ENCODE data around the gene THSD7B. TPM values are rescaled to one million over a fixed set of nuclear protein-coding genes. Genes with fewer than 3 reads are reported as not detected.

Gene THSD7B
- total and polyA plus RNA-seq, 9 of the 15 experiments (the other 6 are each of a cell fraction or from before 2014, with no cell fraction given), result not detected

GRCh38 chr2:137367361-137367760 lies 602.0 kb downstream of the THSD7B start:
- ATAC-seq (no peak), DNase-seq (ENCODE audit: extremely low read depth in 1 of 4, low spot score in 3 of 4) (no peak), FAIRE-seq (no peak)
- in situ Hi-C loops (cut with MboI), result no loop called here
- no peak overlapping the region for H3K4me2 ChIP-seq (ENCODE audit: insufficient read depth, low read length)
- H4K20me1 ChIP-seq (replicated peaks; ENCODE audit: control insufficient read depth, insufficient read depth, low read length), result no peaks in the 10 kb centered on the region
- H3K9me3 ChIP-seq (replicated peaks; ENCODE audit: control insufficient read depth, insufficient read depth, low read depth, low read length), result no peaks in the 10 kb centered on the region
- no peaks in the 10 kb centered on the region for H3K36me3 ChIP-seq (ENCODE audit: control insufficient read depth, insufficient read depth, low read length)
- no peak overlapping the region for H3K9ac ChIP-seq (ENCODE audit: insufficient read depth in 1 of 2, low read depth in 2 of 2, low read length in 2 of 2)
- WGBS (ENCODE audit: insufficient coverage, low coverage, missing lambda C conversion rate), result 4% methylated on average over 1 of the region's 1 CpG
- no peaks in the 10 kb centered on the region for H3K4me1 ChIP-seq (replicated peaks in 1 of 2; ENCODE audit: control insufficient read depth in 2 of 2, insufficient read depth in 2 of 2, low read length in 2 of 2)
- no peak for TF ChIP-seq NFYB (IDR thresholded peaks at IDR 0.05; ENCODE audit: extremely low read depth, insufficient read length)
- no peak for TF ChIP-seq SMARCB1 (IDR thresholded peaks at IDR 0.05; ENCODE audit: insufficient read length, low read depth)
- TF ChIP-seq MLLT1 (IDR thresholded peaks at IDR 0.05), result no peak
- TF ChIP-seq FIP1L1 (IDR thresholded peaks at IDR 0.05; ENCODE audit: low read depth, low read length, poor library complexity, severe bottlenecking), result no peak
- TF ChIP-seq ZNF79 (CRISPR knock-in tag; IDR thresholded peaks at IDR 0.05; ENCODE audit: low read depth), result no peak
- no peak for TF ChIP-seq ZKSCAN3 (CRISPR knock-in tag; IDR thresholded peaks at IDR 0.05)
- no peak for TF ChIP-seq RHOXF2B (CRISPR knock-in tag; conservative IDR thresholded peaks at IDR 0.05)
- no peak for TF ChIP-seq RBM14 (IDR thresholded peaks at IDR 0.05; ENCODE audit: borderline replicate concordance, insufficient read depth, low read depth, low read length)
- TF ChIP-seq C11orf30 (IDR thresholded peaks at IDR 0.05; ENCODE audit: low read depth), result no peak
- H3K9me1 ChIP-seq (ENCODE audit: control insufficient read depth, insufficient read depth, low read length), result no peaks in the 10 kb centered on the region
- CTCF ChIA-PET (ENCODE audit: low intra/inter-chr PET ratio), result no interaction called here
- intact Hi-C loops (cut with micrococcal nuclease), result no loop called here
- no TSS peak for BruUV-seq (replicated peaks)
- H3K4me3 ChIP-seq, result no peak overlapping the region
- no peaks in the 10 kb centered on the region for H3K79me2 ChIP-seq (ENCODE audit: control insufficient read depth, insufficient read depth, low read length)
- H2AFZ ChIP-seq (ENCODE audit: low read depth, low read length), result no peak overlapping the region
- H3K27me3 ChIP-seq (ENCODE audit: control insufficient read depth in 2 of 2, insufficient read depth in 2 of 2, low read length in 2 of 2), result no peaks in the 10 kb centered on the region
- H3K27ac ChIP-seq (ENCODE audit: extremely low read depth, low read depth, low read length), result no peak overlapping the region
- POLR2A ChIA-PET, result no interaction called here

All from K562 (cell line).